ENCODE measurements around the gene LRRC8C. TPM values are rescaled to one million over a fixed set of nuclear protein-coding genes. Genes with fewer than 3 reads are reported as not detected.

The LRRC8C gene
- total and polyA plus RNA-seq, 2 of the 8 experiments (the other 6 are each of a cell fraction or from before 2014, with no cell fraction given) = 1.1 to 2.1 TPM

DNA sequence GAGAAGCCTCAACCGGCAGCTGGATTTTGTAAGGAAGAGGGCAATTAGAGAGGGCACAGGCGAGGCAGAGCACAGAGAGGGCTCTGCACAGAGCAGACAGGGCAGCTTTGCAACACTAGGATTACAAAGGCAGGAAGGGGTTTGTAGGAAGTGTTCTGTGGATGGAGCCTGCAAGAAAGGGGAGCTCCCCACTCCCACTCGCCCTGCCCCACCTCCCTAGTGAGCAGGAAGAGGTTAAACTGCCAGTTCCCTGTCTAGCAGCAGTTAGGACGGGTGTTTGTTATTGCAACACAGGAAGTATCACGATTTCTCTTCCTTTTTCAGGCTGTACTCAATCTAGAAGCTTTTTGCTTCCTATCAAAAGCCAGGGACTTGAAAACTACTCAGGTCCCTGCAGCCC, 124.6 kb downstream of the LRRC8C start:
- Histone ChIP-seq H4K5ac (ENCODE audit: insufficient read length, low read depth, low read length) (no peak overlapping the region), H3K27ac (ENCODE audit: low read depth, low read length) (no peak overlapping the region), H2BK15ac (ENCODE audit: low read length) (no peak overlapping the region), H3K36me3 (ENCODE audit: control insufficient read depth in 2 of 4, insufficient read depth in 4 of 4, low read length in 3 of 4) (no peaks in the 10 kb centered on the region), H2AK5ac (ENCODE audit: low read depth, low read length) (no peak overlapping the region), H3K23ac (ENCODE audit: insufficient read length) (no peak overlapping the region), H3K4me3 (ENCODE audit: extremely low read depth in 1 of 4, insufficient read depth in 2 of 4, low read depth in 3 of 4, low read length in 4 of 4) (no peak overlapping the region), H4K20me1 (replicated peaks in 1 of 2; ENCODE audit: control insufficient read depth in 1 of 2, insufficient read depth in 2 of 2, low read length in 2 of 2) (peaks cover 0 to 2% of the 10 kb centered on the region in 2 experiments), H2BK12ac (ENCODE audit: low read depth, low read length) (no peak overlapping the region), H2BK20ac (ENCODE audit: low read length) (no peak overlapping the region), H3K79me2 (ENCODE audit: control insufficient read depth in 1 of 2, insufficient read depth in 2 of 2, low read length in 2 of 2) (no peaks in the 10 kb centered on the region), H2BK120ac (replicated peaks; ENCODE audit: low read depth, low read length) (no peak overlapping the region), H2BK5ac (ENCODE audit: low read depth, low read length) (no peak overlapping the region), H3K9me3 (ENCODE audit: insufficient read depth in 2 of 2, low read depth in 1 of 2, low read length in 1 of 2) (no peaks in the 10 kb centered on the region), H4K8ac (ENCODE audit: extremely low read depth, insufficient read depth, low read length) (no peak overlapping the region), H3K23me2 (ENCODE audit: low read depth, low read length) (no peaks in the 10 kb centered on the region), H3K4me2 (ENCODE audit: insufficient read depth in 1 of 2, low read depth in 2 of 2, low read length in 2 of 2) (no peak overlapping the region), H3K56ac (replicated peaks; ENCODE audit: insufficient read length, low read depth, low read length) (no peak overlapping the region), H3K4ac (replicated peaks; ENCODE audit: insufficient read length, low read depth, low read length) (no peak overlapping the region), H3K9ac (replicated peaks in 1 of 4; ENCODE audit: extremely low read depth in 1 of 4, low read depth in 3 of 4, low read length in 3 of 4) (no peak overlapping the region), H3K27me3 (replicated peaks in 1 of 4; ENCODE audit: control insufficient read depth in 3 of 4, extremely low read depth in 1 of 4, insufficient read depth in 3 of 4, low read length in 3 of 4) (peaks cover 0 to 9% (median 8%) of the 10 kb centered on the region in 4 experiments; a peak in 4 of 7 replicates), H3K18ac (ENCODE audit: extremely low read depth, low read length) (no peak overlapping the region), H3K79me1 (ENCODE audit: low read depth, low read length) (no peaks in the 10 kb centered on the region), H2AFZ (ENCODE audit: low read length) (peak overlapping the region; percentile 36; the same call in 1 of the 2 replicates), H3K4me1 (replicated peaks in 1 of 4; ENCODE audit: control insufficient read depth in 3 of 4, insufficient read depth in 4 of 4, low read length in 3 of 4) (peaks cover 0 to 2% (median 2%) of the 10 kb centered on the region in 4 experiments; a peak in 2 of 7 replicates), H4K91ac (replicated peaks; ENCODE audit: insufficient read length, low read length) (no peak overlapping the region), H3K14ac (ENCODE audit: insufficient read length) (no peak overlapping the region)
- POLR2A ChIA-PET (ENCODE audit: partially characterized antibody) = interaction anchor here (0.6 kb wide), 1 partner anchor 36 kb away, joined by 3 read pairs; no protein-coding TSS in a partner anchor
- CTCF ChIA-PET (ENCODE audit: partially characterized antibody) = interaction anchor here (0.7 to 1.6 kb wide), 7 partner anchors 8 to 773 kb away, joined by 3 to 6 read pairs (median 3); no protein-coding TSS in a partner anchor
- no peak for FAIRE-seq
- 77% methylated on average over 5 of the region's 5 CpGs; no CpG with 5 or more reads in 1 of the 2 experiments for WGBS, 2 experiments (ENCODE audit: extremely low coverage in 1 of 2, insufficient coverage in 1 of 2, insufficient read length in 1 of 2, insufficient replicate concordance in 2 of 2, low coverage in 1 of 2, low lambda C conversion rate in 2 of 2, missing lambda C conversion rate in 1 of 2)
- no peak for TF ChIP-seq SIRT6 (IDR thresholded peaks at IDR 0.05; ENCODE audit: low read length)
- no peak for TF ChIP-seq SP1 (IDR thresholded peaks at IDR 0.05; ENCODE audit: low read depth, low read length)
- no peak for TF ChIP-seq POU5F1 (IDR thresholded peaks at IDR 0.05; ENCODE audit: low read depth, low read length)
- no peak for TF ChIP-seq POLR2A (IDR thresholded peaks at IDR 0.05; ENCODE audit: control extremely low read depth in 1 of 2, low read depth in 2 of 2, low read length in 2 of 2)
- no peak for TF ChIP-seq ZNF274 (IDR thresholded peaks at IDR 0.05; ENCODE audit: borderline replicate concordance, extremely low read depth, low read length)
- TF ChIP-seq KDM4A (IDR thresholded peaks at IDR 0.05; ENCODE audit: low read depth, low read length, severe bottlenecking) = no peak
- TF ChIP-seq SRF (IDR thresholded peaks at IDR 0.05; ENCODE audit: low read depth, low read length) = no peak
- TF ChIP-seq, protein P1, sequence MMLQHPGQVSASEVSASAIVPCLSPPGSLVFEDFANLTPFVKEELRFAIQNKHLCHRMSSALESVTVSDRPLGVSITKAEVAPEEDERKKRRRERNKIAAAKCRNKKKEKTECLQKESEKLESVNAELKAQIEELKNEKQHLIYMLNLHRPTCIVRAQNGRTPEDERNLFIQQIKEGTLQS (IDR thresholded peaks at IDR 0.05; ENCODE audit: insufficient read depth, low read depth, low read length) = no peak
- DNase-seq (ENCODE audit: low read depth in 1 of 2, low spot score in 2 of 2) = no peak

Measured in H1 (cell line).